CD4-positive, alpha-beta T cell treated with Interferon alpha-2 for 1 hour (primary cell): ENCODE results near the gene MT1X.
"Not testable (repeated sequence)": the region's sequence is repeated elsewhere in the genome, so short reads cannot be mapped to it uniquely, and the experiment has no call there.

Experiments used
- DNase-seq, 2 donors: peaks; one replicate each; pipeline ENCODE4 v3.0.0-alpha.2; 2020 to 2022

MT1X gene

GRCh38 chr16:56657555-56658326, 24.5 kb upstream of the MT1X start, which contains the start of gene MT1F:
MT1F (plus strand) TSS chr16:56657959; CDS start chr16:56658059, 100 bp downstream.
- peak; percentile 53 to 75 for DNase-seq

GRCh38 chr16:56658327-56658875, 23.9 kb upstream of the MT1X start:
- no peak for DNase-seq

- DNase-seq = peak in 1 of 2 donors; percentile 29
These were observed 19.6 kb upstream of the MT1X start for GRCh38 chr16:56662357-56663354.

GRCh38 chr16:56664506-56664905, 17.8 kb upstream of the MT1X start:
- no peak for DNase-seq

- not testable (repeated sequence) for DNase-seq
These were observed 16.7 kb upstream of the MT1X start for GRCh38 chr16:56665286-56666261.

- DNase-seq = peak in 1 of 2 donors; percentile 17
These were observed 14.4 kb upstream of the MT1X start, which contains the start of gene MT1G for GRCh38 chr16:56667581-56668571. MT1G (minus strand) TSS chr16:56668065; CDS start chr16:56667993, 72 bp downstream.

- no peak for DNase-seq
These were observed 13.0 kb upstream of the MT1X start, which contains the start of gene MT1H for GRCh38 chr16:56669005-56669839. MT1H (plus strand) TSS chr16:56669814; CDS start chr16:56669885, 71 bp downstream.

GRCh38 chr16:56669840-56670619, 12.2 kb upstream of the MT1X start:
- no peak for DNase-seq

- no peak for DNase-seq
These were observed 11.7 kb upstream of the MT1X start for GRCh38 chr16:56670620-56670934.

GRCh38 chr16:56671691-56672090, 10.6 kb upstream of the MT1X start:
- not testable (repeated sequence) for DNase-seq

GRCh38 chr16:56672171-56672570, 10.1 kb upstream of the MT1X start:
- DNase-seq = not testable (repeated sequence)

- no peak for DNase-seq
These were observed 9.3 kb upstream of the MT1X start for GRCh38 chr16:56672761-56673536.

- peak; percentile 12 to 36 for DNase-seq
These were observed 8.3 kb upstream of the MT1X start for GRCh38 chr16:56673921-56674320.

GRCh38 chr16:56674570-56674969, 7.7 kb upstream of the MT1X start:
- DNase-seq = not testable (repeated sequence)

- peak; percentile 32 to 51 for DNase-seq
These were observed 6.5 kb upstream of the MT1X start for GRCh38 chr16:56675685-56676210.

GRCh38 chr16:56677474-56677873, 4.8 kb upstream of the MT1X start:
- no peak for DNase-seq

- no peak for DNase-seq
These were observed 3.1 kb upstream of the MT1X start for GRCh38 chr16:56679078-56679730.
